Calu3 (cell line): ENCODE results near the gene COQ3. TPM values are rescaled to one million over a fixed set of nuclear protein-coding genes. Genes with fewer than 3 reads are reported as not detected.

Source experiments
- BruUV-seq: library from RNA; stranded (reverse); fragments of 400-500 nt; replicated peaks from 2 replicates; lab custom pipeline; 2021; lab: Mats Ljungman, UMichigan
- CTCF ChIA-PET: fragments of 300-600 bp; sonication (Branson Sonifier 250); formaldehyde crosslinking; loops from one replicate; lab custom pipeline; 2022; ENCODE audit warnings: antibody characterized with exemption; lab: Charles Lee
- DNase-seq: peaks from one replicate; pipeline ENCODE4 v3.0.0; 2022
- H3K27ac Mint-ChIP-seq: one replicate; pipeline ENCODE4 v1.8.0; 2022; ENCODE audit warnings: mixed read lengths; ENCODE audit not compliant: unreplicated experiment
- H3K27me3 Mint-ChIP-seq: one replicate; pipeline ENCODE4 v1.8.0; 2022; ENCODE audit warnings: mixed read lengths; ENCODE audit not compliant: unreplicated experiment
- H3K36me3 Mint-ChIP-seq: one replicate; pipeline ENCODE4 v1.8.0; 2022; ENCODE audit warnings: mild to moderate bottlenecking, moderate library complexity, mixed read lengths; ENCODE audit not compliant: insufficient read depth, unreplicated experiment
- H3K4me1 Mint-ChIP-seq: one replicate; pipeline ENCODE4 v1.8.0; 2022; ENCODE audit warnings: mild to moderate bottlenecking, low read depth, mixed read lengths; ENCODE audit not compliant: unreplicated experiment
- H3K4me3 Mint-ChIP-seq: one replicate; pipeline ENCODE4 v1.8.0; 2022; ENCODE audit warnings: mild to moderate bottlenecking, low read depth, moderate library complexity, mixed read lengths; ENCODE audit not compliant: unreplicated experiment
- H3K9me3 Mint-ChIP-seq: one replicate; pipeline ENCODE4 v1.8.0; 2022; ENCODE audit warnings: low read depth, mixed read lengths; ENCODE audit not compliant: unreplicated experiment
- CTCF ChIP-seq: fragments of 200-600 bp; IDR thresholded peaks from one replicate; pipeline ENCODE4 v1.8.0; 2022; ENCODE audit warnings: antibody characterized with exemption; ENCODE audit not compliant: unreplicated experiment
- intact Hi-C: fragments of 100-400 bp; cut with micrococcal nuclease; formaldehyde crosslinking; loops from one replicate; pipeline ENCODE4 v1.10.0; 2022; ENCODE audit not compliant: unreplicated experiment
- total RNA-seq: library from RNA; stranded (reverse); gene quantifications from 2 replicates; pipeline ENCODE4 v1.2.3, GENCODE V29; 2022

COQ3 gene
- total RNA-seq, 1 experiment from 2014 or later, result 7.6 TPM

GRCh38 chr6:99415446-99415845 is 21.5 kb upstream of the COQ3 start:
- Mint-ChIP-seq H3K27ac (no peak overlapping the region), H3K27me3 (no peaks in the 10 kb centered on the region), H3K9me3 (no peaks in the 10 kb centered on the region), H3K36me3 (peaks cover 13% of the 10 kb centered on the region), H3K4me1 (no peaks in the 10 kb centered on the region), H3K4me3 (no peak overlapping the region)
- no TSS peak for BruUV-seq
- CTCF ChIA-PET, result no interaction called here
- intact Hi-C loops, result no loop called here
- no peak for TF ChIP-seq CTCF
- no peak for DNase-seq

GRCh38 chr6:99412065-99412464 is 18.1 kb upstream of the COQ3 start:
- Mint-ChIP-seq H3K27me3 (no peaks in the 10 kb centered on the region), H3K9me3 (no peaks in the 10 kb centered on the region), H3K36me3 (peaks cover 30% of the 10 kb centered on the region), H3K4me3 (no peak overlapping the region), H3K4me1 (no peaks in the 10 kb centered on the region), H3K27ac (no peak overlapping the region)
- TF ChIP-seq CTCF, result no peak
- BruUV-seq, result no TSS peak
- no peak for DNase-seq
- intact Hi-C loops, result no loop called here
- CTCF ChIA-PET, result no interaction called here

GRCh38 chr6:99409672-99410071 is 15.7 kb upstream of the COQ3 start:
- DNase-seq, result no peak
- Mint-ChIP-seq H3K36me3 (peaks cover 37% of the 10 kb centered on the region), H3K4me3 (no peak overlapping the region), H3K27ac (no peak overlapping the region), H3K9me3 (no peaks in the 10 kb centered on the region), H3K4me1 (no peaks in the 10 kb centered on the region), H3K27me3 (no peaks in the 10 kb centered on the region)
- CTCF ChIA-PET, result no interaction called here
- no TSS peak for BruUV-seq
- intact Hi-C loops, result no loop called here
- TF ChIP-seq CTCF, result no peak

GRCh38 chr6:99407076-99407475 is 13.1 kb upstream of the COQ3 start:
- no peak for DNase-seq
- Mint-ChIP-seq H3K4me3 (no peak overlapping the region), H3K9me3 (no peaks in the 10 kb centered on the region), H3K36me3 (peaks cover 45% of the 10 kb centered on the region), H3K27me3 (no peaks in the 10 kb centered on the region), H3K27ac (no peak overlapping the region), H3K4me1 (no peaks in the 10 kb centered on the region)
- intact Hi-C loops, result no loop called here
- TF ChIP-seq CTCF, result no peak
- BruUV-seq, result no TSS peak
- CTCF ChIA-PET, result no interaction called here

GRCh38 chr6:99402448-99402847 is 8.5 kb upstream of the COQ3 start:
- no peak overlapping the region for H3K27ac Mint-ChIP-seq
- BruUV-seq, result no TSS peak
- no peak overlapping the region for H3K4me3 Mint-ChIP-seq
- no peak for DNase-seq
- intact Hi-C loops, result no loop called here
- no peaks in the 10 kb centered on the region for H3K9me3 Mint-ChIP-seq
- no peaks in the 10 kb centered on the region for H3K4me1 Mint-ChIP-seq
- peaks cover 47% of the 10 kb centered on the region for H3K36me3 Mint-ChIP-seq
- no peak for TF ChIP-seq CTCF
- CTCF ChIA-PET, result interaction anchor here (0.9 kb wide), 1 partner anchor 9 kb away, joined by 3 read pairs; the partner anchor contains the start of gene COQ3
- no peaks in the 10 kb centered on the region for H3K27me3 Mint-ChIP-seq
